Stimulated activated CD4-positive, alpha-beta T cell treated with anti-CD3 and anti-CD28 coated beads, Interleukin-4, amount 100 ng/mL, for 48 hours (primary cell): Measurements from ENCODE around the gene ACVR1.
"Not testable (repeated sequence)": the region's sequence is repeated elsewhere in the genome, so short reads cannot be mapped to it uniquely, and the experiment has no call there.

Experiments
- DNase-seq, 2 donors: peaks; one replicate each; pipeline ENCODE4 v3.0.0-alpha.2; 2020; ENCODE audit warnings: low read depth in 2 of 2

The ACVR1 gene

GRCh38 chr2:157759855-157760254, 116.3 kb downstream of the ACVR1 start:
- no peak for DNase-seq

GRCh38 chr2:157758586-157758985, 117.5 kb downstream of the ACVR1 start:
- no peak for DNase-seq

GRCh38 chr2:157757500-157757899, 118.6 kb downstream of the ACVR1 start:
- DNase-seq, result no peak

- DNase-seq, result not testable (repeated sequence)
Measured at GRCh38 chr2:157756447-157756846, 119.7 kb downstream of the ACVR1 start.

- peak; percentile 4 to 7 for DNase-seq
Measured at GRCh38 chr2:157751462-157752058, 124.6 kb downstream of the ACVR1 start.

- no peak for DNase-seq
Measured at GRCh38 chr2:157749684-157750083, 126.4 kb downstream of the ACVR1 start.

- DNase-seq, result no peak
Measured at GRCh38 chr2:157748371-157749142, 127.6 kb downstream of the ACVR1 start.

GRCh38 chr2:157747695-157748370, 128.3 kb downstream of the ACVR1 start:
- no peak for DNase-seq

- no peak for DNase-seq
Measured at GRCh38 chr2:157747280-157747679, 128.8 kb downstream of the ACVR1 start.

GRCh38 chr2:157746234-157746950, 129.7 kb downstream of the ACVR1 start:
- DNase-seq, result no peak

- no peak for DNase-seq
Measured at GRCh38 chr2:157744571-157745076, 131.5 kb downstream of the ACVR1 start.

GRCh38 chr2:157743051-157743450, 133.1 kb downstream of the ACVR1 start:
- DNase-seq, result no peak

GRCh38 chr2:157741819-157742484, 134.2 kb downstream of the ACVR1 start:
- no peak for DNase-seq

- DNase-seq, result no peak
Measured at GRCh38 chr2:157737656-157738055, 138.5 kb downstream of the ACVR1 start.

GRCh38 chr2:157735532-157735931, 140.6 kb downstream of the ACVR1 start:
- no peak for DNase-seq

GRCh38 chr2:157733263-157733662, 142.9 kb downstream of the ACVR1 start:
- no peak for DNase-seq

GRCh38 chr2:157732596-157732995, 143.5 kb downstream of the ACVR1 start:
- DNase-seq, result no peak

- DNase-seq, result no peak
Measured at GRCh38 chr2:157727693-157728092, 148.4 kb downstream of the ACVR1 start.

- no peak for DNase-seq
Measured at GRCh38 chr2:157726946-157727345, 149.2 kb downstream of the ACVR1 start.

- no peak for DNase-seq
Measured at GRCh38 chr2:157725846-157726245, 150.3 kb downstream of the ACVR1 start.

GRCh38 chr2:157722580-157723234, 153.4 kb downstream of the ACVR1 start:
- DNase-seq, result no peak
